Skeletal muscle satellite cell (primary cell): ENCODE measurements around the gene RGS17.
"Not testable (repeated sequence)": the region's sequence is repeated elsewhere in the genome, so short reads cannot be mapped to it uniquely, and the experiment has no call there.

Source experiments
- H3K27me3 ChIP-seq: 2 replicates; pipeline ENCODE4 v1.7.0; 2013; ENCODE audit warnings: low read length; ENCODE audit not compliant: control insufficient read depth, insufficient read depth
- H3K36me3 ChIP-seq: 2 replicates; pipeline ENCODE4 v1.7.0; 2013; ENCODE audit warnings: mild to moderate bottlenecking, control low read depth, low read length; ENCODE audit not compliant: insufficient read depth
- H3K4me1 ChIP-seq: 2 replicates; pipeline ENCODE4 v1.7.0; 2013; ENCODE audit warnings: low read length; ENCODE audit not compliant: control insufficient read depth, insufficient read depth
- H3K4me2 ChIP-seq: 2 replicates; pipeline ENCODE4 v1.7.0; 2013; ENCODE audit warnings: mild to moderate bottlenecking, low read length
- H3K4me3 ChIP-seq: 2 replicates; pipeline ENCODE4 v1.7.0; 2013; ENCODE audit warnings: low read length
- H3K9ac ChIP-seq: 2 replicates; pipeline ENCODE4 v1.7.0; 2013; ENCODE audit warnings: mild to moderate bottlenecking, low read depth, low read length, moderate library complexity
- H3K9me3 ChIP-seq: replicated peaks from 2 replicates; pipeline ENCODE4 v1.7.0; 2013; ENCODE audit warnings: mild to moderate bottlenecking, control low read depth, low read length

Gene RGS17

DNA sequence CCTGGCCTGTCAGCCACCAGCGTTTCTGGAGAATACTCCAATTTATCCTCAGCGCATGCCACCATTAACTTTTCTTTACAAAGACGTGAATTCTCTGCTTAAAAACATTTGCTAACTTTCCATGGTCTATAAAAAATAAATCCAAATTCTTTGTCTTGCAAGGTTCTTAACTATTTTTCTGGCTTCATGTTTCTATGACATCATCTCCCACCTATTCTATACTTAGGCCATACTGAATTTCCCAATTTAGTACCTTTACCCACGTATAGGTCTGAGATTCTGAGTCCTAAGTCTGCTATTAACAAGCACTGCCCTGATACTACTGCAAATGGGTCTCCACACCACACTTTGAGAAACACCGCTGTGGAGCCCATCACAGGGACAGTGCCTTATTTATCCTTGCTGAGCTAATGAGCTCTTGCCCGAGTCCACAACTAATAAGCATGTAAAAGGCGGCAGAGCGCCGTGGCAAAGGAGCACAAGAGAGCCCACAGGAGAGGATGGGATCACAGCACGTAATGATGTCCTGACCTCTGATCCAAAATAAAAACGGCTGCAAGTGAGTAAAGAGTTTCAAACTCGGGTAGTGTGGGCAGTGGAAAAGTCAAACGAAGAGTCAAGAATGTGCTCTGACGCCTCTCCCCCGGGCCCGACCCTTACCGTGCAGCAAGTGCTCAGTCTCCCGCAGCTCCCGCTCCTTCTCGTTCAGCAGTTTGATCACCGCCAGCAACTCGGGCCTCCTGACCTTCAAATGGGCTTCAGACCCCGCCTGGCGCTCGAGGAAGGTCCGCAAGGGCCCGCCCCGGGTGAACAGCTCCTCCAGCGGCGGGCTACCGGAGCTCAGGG, 129.1 kb downstream of the RGS17 start:
- Histone ChIP-seq H3K36me3 (peaks cover 14% of the 10 kb centered on the region), H3K27me3 (no peaks in the 10 kb centered on the region), H3K9ac (peak overlapping the region; percentile 88), H3K4me3 (peak overlapping the region; percentile 74), H3K9me3 (no peaks in the 10 kb centered on the region), H3K4me2 (peak overlapping the region; percentile 83), H3K4me1 (peaks cover 15% of the 10 kb centered on the region)

DNA sequence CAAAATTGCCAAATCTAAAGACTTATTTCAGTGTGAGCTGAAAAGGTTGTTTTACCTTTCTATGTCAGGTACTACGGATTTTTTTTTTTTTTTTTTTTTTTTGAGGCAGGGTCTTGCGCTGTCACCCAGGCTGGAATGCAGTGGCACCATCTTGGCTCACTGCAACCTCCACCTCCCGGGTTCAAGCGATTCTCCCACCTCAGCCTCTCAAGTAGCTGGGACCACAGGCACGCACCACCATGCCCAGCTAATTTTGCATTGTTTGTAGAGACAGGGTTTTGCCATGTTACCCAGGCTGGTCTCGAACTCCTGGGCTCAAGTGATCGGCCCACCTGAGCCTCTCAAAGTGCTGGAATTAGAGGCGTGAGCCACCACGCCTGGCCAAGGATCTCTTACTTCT, 130.3 kb downstream of the RGS17 start:
- Histone ChIP-seq H3K36me3 (peaks cover 25% of the 10 kb centered on the region), H3K9ac (peak overlapping the region; percentile 88), H3K4me1 (peaks cover 15% of the 10 kb centered on the region), H3K4me3 (peak overlapping the region; percentile 74), H3K4me2 (peak overlapping the region; percentile 83)
- H3K9me3 ChIP-seq, H3K27me3 ChIP-seq: not testable (repeated sequence)

DNA sequence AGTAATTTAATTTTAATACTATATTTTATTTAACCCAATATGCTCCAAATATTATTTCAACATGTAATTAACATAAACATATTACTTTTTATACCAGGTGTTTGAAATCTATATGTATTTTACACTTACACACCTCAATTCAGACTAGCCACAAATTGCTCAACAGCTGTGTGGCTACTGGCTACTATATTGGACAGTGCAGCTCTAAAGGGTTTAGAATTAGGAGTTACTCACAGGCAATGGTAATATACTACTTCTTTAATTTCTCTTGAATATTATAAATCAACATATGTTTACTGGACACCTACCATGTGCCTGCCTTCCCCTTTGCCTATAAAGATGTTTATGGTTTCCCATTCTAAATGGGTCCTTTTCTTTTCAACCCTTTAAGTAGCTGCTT, 130.8 kb downstream of the RGS17 start:
- H3K9ac ChIP-seq, result no peak overlapping the region
- peak overlapping the region; percentile 83 for H3K4me2 ChIP-seq
- peaks cover 25% of the 10 kb centered on the region for H3K36me3 ChIP-seq
- H3K4me3 ChIP-seq, result peak overlapping the region; percentile 74
- no peaks in the 10 kb centered on the region for H3K9me3 ChIP-seq
- H3K4me1 ChIP-seq, result peaks cover 15% of the 10 kb centered on the region
- H3K27me3 ChIP-seq, result no peaks in the 10 kb centered on the region

DNA sequence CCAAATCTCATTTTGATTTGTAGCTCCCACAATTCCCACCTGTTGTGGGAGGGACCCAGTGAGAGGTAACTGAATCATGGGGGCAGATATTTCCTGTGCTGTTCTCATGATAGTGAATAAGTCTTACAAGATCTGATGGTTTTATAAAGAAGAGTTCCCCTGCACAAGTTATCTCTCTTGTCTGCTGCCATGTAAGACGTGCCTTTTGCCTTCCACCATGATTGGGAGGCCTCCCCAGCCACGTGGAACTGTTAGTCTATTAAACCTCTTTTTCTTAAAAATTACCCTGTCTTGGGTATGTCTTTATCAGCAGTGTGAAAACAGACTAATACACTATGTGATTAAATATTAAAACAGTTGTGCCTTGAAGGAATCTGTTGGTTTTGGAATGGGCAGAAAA, 131.5 kb downstream of the RGS17 start:
- peak overlapping the region; percentile 16 for H3K4me2 ChIP-seq
- H3K9me3 ChIP-seq, H3K9ac ChIP-seq, H3K4me3 ChIP-seq, H3K27me3 ChIP-seq: not testable (repeated sequence)
- peaks cover 30% of the 10 kb centered on the region for H3K36me3 ChIP-seq
- peaks cover 15% of the 10 kb centered on the region for H3K4me1 ChIP-seq

DNA sequence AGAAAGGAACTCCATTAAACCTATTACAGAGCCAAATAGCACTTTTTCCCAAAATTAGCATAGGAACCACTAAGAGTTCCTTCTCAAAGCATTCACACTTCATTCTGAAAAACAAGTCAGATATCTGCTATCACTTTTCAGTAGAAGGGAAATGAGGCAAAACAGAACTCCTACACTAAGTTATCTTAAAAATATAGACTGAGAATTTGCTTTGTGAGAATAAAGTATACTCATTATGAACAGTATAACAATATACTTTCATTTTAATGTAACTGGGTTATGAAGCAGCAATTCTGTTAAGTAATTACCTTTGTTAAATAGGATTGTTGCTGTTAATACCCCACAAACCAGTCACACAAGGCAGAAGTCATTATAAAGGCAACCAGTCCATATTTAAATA, 137.2 kb downstream of the RGS17 start:
- H3K27me3 ChIP-seq, result no peaks in the 10 kb centered on the region
- no peak overlapping the region for H3K4me2 ChIP-seq
- H3K9ac ChIP-seq, result no peak overlapping the region
- no peaks in the 10 kb centered on the region for H3K9me3 ChIP-seq
- no peaks in the 10 kb centered on the region for H3K4me1 ChIP-seq
- H3K4me3 ChIP-seq, result no peak overlapping the region
- peaks cover 68% of the 10 kb centered on the region for H3K36me3 ChIP-seq

- Histone ChIP-seq H3K36me3 (peaks cover 68% of the 10 kb centered on the region), H3K4me3 (no peak overlapping the region), H3K4me2 (no peak overlapping the region)
Measured at GRCh38 chr6:152993431-152993830, 137.7 kb downstream of the RGS17 start.

DNA sequence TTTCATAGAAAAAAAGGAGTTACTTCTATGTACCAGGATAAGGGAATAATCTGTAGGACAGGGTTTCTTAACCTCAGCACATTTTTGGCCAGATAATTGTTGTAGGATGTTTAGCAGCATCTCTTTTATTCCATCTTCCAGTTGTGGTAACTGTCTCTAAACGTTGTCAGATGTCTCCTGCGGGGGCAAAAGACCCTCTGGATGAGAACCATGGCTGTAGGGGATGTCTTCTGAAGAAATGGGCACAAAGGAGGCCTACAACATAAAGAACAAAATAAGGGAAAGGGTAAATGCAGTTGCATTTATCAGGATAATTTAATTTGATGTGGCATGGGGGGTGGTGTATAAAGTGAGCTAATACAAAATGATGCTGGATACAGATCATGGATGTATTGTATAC, 144.1 kb downstream of the RGS17 start:
- Histone ChIP-seq H3K9me3 (no peaks in the 10 kb centered on the region), H3K36me3 (peaks cover 13% of the 10 kb centered on the region), H3K9ac (no peak overlapping the region), H3K4me1 (peaks cover 9% of the 10 kb centered on the region), H3K27me3 (no peaks in the 10 kb centered on the region), H3K4me3 (no peak overlapping the region), H3K4me2 (no peak overlapping the region)

More at GRCh38 chr6:152993431-152993830, 137.7 kb downstream of the RGS17 start:
- no peaks in the 10 kb centered on the region for H3K27me3 ChIP-seq
- no peak overlapping the region for H3K9ac ChIP-seq
- H3K9me3 ChIP-seq, result no peaks in the 10 kb centered on the region
- no peaks in the 10 kb centered on the region for H3K4me1 ChIP-seq

- H3K9ac ChIP-seq, H3K36me3 ChIP-seq, H3K9me3 ChIP-seq, H3K4me3 ChIP-seq, H3K27me3 ChIP-seq: not testable (repeated sequence)
- Histone ChIP-seq H3K4me2 (peak overlapping the region; percentile 88), H3K4me1 (peaks cover 11% of the 10 kb centered on the region)
Measured at GRCh38 chr6:152985300-152985699, 145.8 kb downstream of the RGS17 start.

DNA sequence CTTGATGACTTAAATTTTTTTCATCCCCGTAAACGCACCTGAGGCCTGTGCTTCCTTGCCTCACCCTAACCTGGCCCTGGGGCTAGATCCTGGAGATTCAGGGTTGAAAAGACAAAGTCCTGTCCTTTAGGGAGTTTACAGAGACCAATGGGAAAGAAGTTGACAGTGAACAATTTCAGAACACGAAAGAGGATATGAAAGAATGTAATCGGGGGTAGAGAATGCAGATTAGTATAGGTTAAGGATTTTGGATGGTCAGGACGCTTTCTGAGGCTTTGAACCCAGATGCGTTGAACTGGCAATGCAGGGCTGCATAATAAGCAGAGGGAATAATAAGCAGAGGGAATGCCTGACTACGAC, 146.6 kb downstream of the RGS17 start:
- Histone ChIP-seq H3K4me1 (peaks cover 15% of the 10 kb centered on the region), H3K36me3 (no peaks in the 10 kb centered on the region), H3K9me3 (no peaks in the 10 kb centered on the region), H3K4me2 (peak overlapping the region; percentile 88), H3K9ac (peak overlapping the region; percentile 95), H3K27me3 (no peaks in the 10 kb centered on the region), H3K4me3 (peak overlapping the region; percentile 96)

DNA sequence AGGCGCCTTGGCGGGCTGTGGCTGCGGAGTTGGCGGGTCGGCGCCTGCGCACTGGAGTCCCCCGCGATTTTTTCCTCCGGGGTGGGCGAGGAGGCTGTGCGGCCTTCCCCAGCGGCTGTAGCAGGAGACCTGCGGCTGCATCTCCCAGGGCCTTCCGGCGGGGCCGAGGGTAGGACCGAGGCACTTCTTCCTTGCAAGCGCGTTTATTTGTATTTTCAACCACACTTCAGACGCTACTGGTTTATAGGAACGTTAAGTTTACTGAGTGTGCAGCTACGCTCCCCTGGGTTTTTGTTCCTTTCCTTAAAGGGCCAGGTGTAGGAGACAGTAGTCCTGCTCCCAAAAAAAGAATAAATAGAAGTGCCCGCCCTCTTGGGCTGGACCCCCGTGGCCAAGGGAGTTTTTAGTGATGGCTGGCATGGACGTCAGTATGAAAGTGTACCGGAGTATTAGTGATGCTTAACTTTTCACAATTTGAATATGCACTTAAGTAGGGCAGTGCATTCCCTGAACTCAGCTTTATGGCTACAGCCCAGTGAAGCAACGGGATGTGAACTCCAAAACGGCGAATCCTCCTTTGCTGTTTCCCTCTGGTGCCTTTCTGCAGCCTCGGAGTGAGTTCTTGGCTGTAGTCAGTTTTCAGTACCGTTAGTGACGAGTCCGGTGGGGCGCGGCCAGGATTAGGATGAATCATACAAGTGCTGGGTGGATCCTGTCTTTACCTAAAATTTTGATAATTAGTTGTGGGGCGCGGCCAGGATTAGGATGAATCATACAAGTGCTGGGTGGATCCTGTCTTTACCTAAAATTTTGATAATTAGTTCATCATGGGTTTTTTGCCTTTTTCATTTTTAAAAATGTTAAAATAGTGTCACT, 147.2 kb downstream of the RGS17 start:
- Histone ChIP-seq H3K9me3 (no peaks in the 10 kb centered on the region), H3K4me1 (peaks cover 20% of the 10 kb centered on the region), H3K4me2 (peak overlapping the region; percentile 88), H3K9ac (peak overlapping the region; percentile 95), H3K4me3 (peak overlapping the region; percentile 96), H3K27me3 (no peaks in the 10 kb centered on the region), H3K36me3 (no peaks in the 10 kb centered on the region)

- H3K36me3 ChIP-seq, result peaks cover 5% of the 10 kb centered on the region
- H3K9me3 ChIP-seq, result no peaks in the 10 kb centered on the region
- no peaks in the 10 kb centered on the region for H3K27me3 ChIP-seq
- H3K4me1 ChIP-seq, result peaks cover 24% of the 10 kb centered on the region
- peak within 1 kb of the TSS; percentile 91 for H3K4me2 ChIP-seq
- peak within 1 kb of the TSS; percentile 95 for H3K9ac ChIP-seq
- H3K4me3 ChIP-seq, result peak within 1 kb of the TSS; percentile 96
Measured at GRCh38 chr6:152982904-152983636, 148.0 kb downstream of the RGS17 start, which contains the start of gene FBXO5. Gene FBXO5, minus strand, starts transcription at chr6:152983041. Its CDS starts 82 bp downstream, at chr6:152982959.
